GM19328 (cell line): ENCODE results near the gene DKK3.

Source experiments
- ATAC-seq: cut with Tn5 transposase; IDR thresholded peaks from one replicate; pipeline ENCODE4 v1.9.1; 2021; ENCODE audit warnings: mild to moderate bottlenecking, moderate library complexity; ENCODE audit not compliant: unreplicated experiment

DKK3 gene

GRCh38 chr11:12031856-12032544 is 23.6 kb upstream of the DKK3 start:
- no peak for ATAC-seq

- no peak for ATAC-seq
Observed at GRCh38 chr11:12029738-12030363, 21.4 kb upstream of the DKK3 start.

- no peak for ATAC-seq
Observed at GRCh38 chr11:12029119-12029518, 20.7 kb upstream of the DKK3 start.

GRCh38 chr11:12028303-12028702 is 19.9 kb upstream of the DKK3 start:
- ATAC-seq: no peak

GRCh38 chr11:12026331-12027211 is 18.1 kb upstream of the DKK3 start:
- no peak for ATAC-seq

- ATAC-seq: no peak
Observed at GRCh38 chr11:12024254-12024926, 16.0 kb upstream of the DKK3 start.

GRCh38 chr11:12023015-12023414 is 14.6 kb upstream of the DKK3 start:
- ATAC-seq: no peak

- ATAC-seq: no peak
Observed at GRCh38 chr11:12020546-12020945, 12.1 kb upstream of the DKK3 start.

- ATAC-seq: no peak
Observed at GRCh38 chr11:12019866-12020416, 11.5 kb upstream of the DKK3 start.

GRCh38 chr11:12019337-12019736 is 10.9 kb upstream of the DKK3 start:
- no peak for ATAC-seq

- ATAC-seq: no peak
Observed at GRCh38 chr11:12017865-12018453, 9.5 kb upstream of the DKK3 start.

GRCh38 chr11:12017243-12017678 is 8.8 kb upstream of the DKK3 start:
- ATAC-seq: no peak

- no peak for ATAC-seq
Observed at GRCh38 chr11:12016246-12016645, 7.8 kb upstream of the DKK3 start.

GRCh38 chr11:12015486-12015885 is 7.1 kb upstream of the DKK3 start:
- ATAC-seq: no peak

- ATAC-seq: no peak
Observed at GRCh38 chr11:12013781-12014180, 5.4 kb upstream of the DKK3 start.

- ATAC-seq: no peak
Observed at GRCh38 chr11:12009617-12010321, 1.3 kb upstream of the DKK3 start.

- ATAC-seq: no peak
Observed at GRCh38 chr11:12008790-12009616, 577 bp upstream of the DKK3 start.

- ATAC-seq: no peak
Observed at GRCh38 chr11:12007230-12007593, 1.2 kb downstream of the DKK3 start.
